ENCODE measurements around the gene OPCML. TPM values are rescaled to one million over a fixed set of nuclear protein-coding genes. Genes with fewer than 3 reads are reported as not detected.

Gene OPCML
- total RNA-seq, 1 donor from 2014 or later, result 2.7 TPM

DNA sequence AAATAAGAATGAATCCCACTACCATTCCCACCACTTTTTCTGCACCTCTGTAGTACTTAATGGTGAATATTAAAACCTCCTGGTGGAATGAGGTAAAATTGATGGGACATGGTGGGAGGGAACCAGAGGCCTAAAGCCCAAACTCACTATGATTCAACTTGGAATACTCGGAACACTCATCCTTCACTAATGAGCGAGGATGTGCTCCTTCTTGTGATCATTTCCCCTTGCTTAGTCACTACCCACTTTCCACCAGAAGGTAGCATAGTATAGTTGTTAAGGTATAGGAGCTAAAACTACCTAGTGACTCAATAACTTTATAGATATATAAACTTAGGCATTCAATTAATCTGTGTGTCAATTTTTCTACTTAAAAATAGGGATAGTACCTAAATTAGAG is 728.9 kb downstream of the OPCML start:
- no peaks in the 10 kb centered on the region for H3K27me3 Mint-ChIP-seq (ENCODE audit: low read depth)

GRCh38 chr11:132802947-132803346 is 729.4 kb downstream of the OPCML start:
- no peaks in the 10 kb centered on the region for H3K4me1 Mint-ChIP-seq (ENCODE audit: low read depth)

More for the DNA sequence above, 728.9 kb downstream of the OPCML start:
- H3K4me3 Mint-ChIP-seq (ENCODE audit: unreplicated experiment), result no peak overlapping the region
- H3K4me1 Mint-ChIP-seq (ENCODE audit: low read depth), result no peaks in the 10 kb centered on the region
- H3K27ac Mint-ChIP-seq (ENCODE audit: unreplicated experiment), result no peak overlapping the region
- peaks cover 4% of the 10 kb centered on the region for H3K36me3 Mint-ChIP-seq (ENCODE audit: low read depth)
- DNase-seq (ENCODE audit: low spot score), result no peak
- peaks cover 23% of the 10 kb centered on the region for H3K9me3 Mint-ChIP-seq (ENCODE audit: low read depth)
- TF ChIP-seq, protein P1, sequence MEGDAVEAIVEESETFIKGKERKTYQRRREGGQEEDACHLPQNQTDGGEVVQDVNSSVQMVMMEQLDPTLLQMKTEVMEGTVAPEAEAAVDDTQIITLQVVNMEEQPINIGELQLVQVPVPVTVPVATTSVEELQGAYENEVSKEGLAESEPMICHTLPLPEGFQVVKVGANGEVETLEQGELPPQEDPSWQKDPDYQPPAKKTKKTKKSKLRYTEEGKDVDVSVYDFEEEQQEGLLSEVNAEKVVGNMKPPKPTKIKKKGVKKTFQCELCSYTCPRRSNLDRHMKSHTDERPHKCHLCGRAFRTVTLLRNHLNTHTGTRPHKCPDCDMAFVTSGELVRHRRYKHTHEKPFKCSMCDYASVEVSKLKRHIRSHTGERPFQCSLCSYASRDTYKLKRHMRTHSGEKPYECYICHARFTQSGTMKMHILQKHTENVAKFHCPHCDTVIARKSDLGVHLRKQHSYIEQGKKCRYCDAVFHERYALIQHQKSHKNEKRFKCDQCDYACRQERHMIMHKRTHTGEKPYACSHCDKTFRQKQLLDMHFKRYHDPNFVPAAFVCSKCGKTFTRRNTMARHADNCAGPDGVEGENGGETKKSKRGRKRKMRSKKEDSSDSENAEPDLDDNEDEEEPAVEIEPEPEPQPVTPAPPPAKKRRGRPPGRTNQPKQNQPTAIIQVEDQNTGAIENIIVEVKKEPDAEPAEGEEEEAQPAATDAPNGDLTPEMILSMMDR (IDR thresholded peaks at IDR 0.05), result no peak

GRCh38 chr11:132793831-132794230 is 738.5 kb downstream of the OPCML start:
- TF ChIP-seq, protein P1 (IDR thresholded peaks at IDR 0.05), result no peak
- no peak overlapping the region for H3K27ac Mint-ChIP-seq (ENCODE audit: unreplicated experiment)

More at GRCh38 chr11:132802947-132803346, 729.4 kb downstream of the OPCML start:
- Mint-ChIP-seq H3K4me3 (ENCODE audit: unreplicated experiment) (no peak overlapping the region), H3K27ac (ENCODE audit: unreplicated experiment) (no peak overlapping the region), H3K36me3 (ENCODE audit: low read depth) (peaks cover 4% of the 10 kb centered on the region), H3K27me3 (ENCODE audit: low read depth) (no peaks in the 10 kb centered on the region), H3K9me3 (ENCODE audit: low read depth) (peaks cover 23% of the 10 kb centered on the region)
- no peak for DNase-seq (ENCODE audit: low spot score)
- TF ChIP-seq, protein P1 (IDR thresholded peaks at IDR 0.05), result no peak

GRCh38 chr11:132792341-132793140 is 739.8 kb downstream of the OPCML start:
- Mint-ChIP-seq H3K27me3 (ENCODE audit: low read depth) (no peaks in the 10 kb centered on the region), H3K4me3 (ENCODE audit: unreplicated experiment) (no peak overlapping the region), H3K9me3 (ENCODE audit: low read depth) (no peaks in the 10 kb centered on the region), H3K27ac (ENCODE audit: unreplicated experiment) (no peak overlapping the region), H3K36me3 (ENCODE audit: low read depth) (no peaks in the 10 kb centered on the region), H3K4me1 (ENCODE audit: low read depth) (no peaks in the 10 kb centered on the region)
- no peak for DNase-seq (ENCODE audit: low spot score)
- TF ChIP-seq, protein P1 (IDR thresholded peaks at IDR 0.05), result no peak

More at GRCh38 chr11:132793831-132794230, 738.5 kb downstream of the OPCML start:
- Mint-ChIP-seq H3K27me3 (ENCODE audit: low read depth) (no peaks in the 10 kb centered on the region), H3K36me3 (ENCODE audit: low read depth) (no peaks in the 10 kb centered on the region), H3K9me3 (ENCODE audit: low read depth) (peaks cover 3% of the 10 kb centered on the region), H3K4me1 (ENCODE audit: low read depth) (no peaks in the 10 kb centered on the region), H3K4me3 (ENCODE audit: unreplicated experiment) (no peak overlapping the region)
- no peak for DNase-seq (ENCODE audit: low spot score)

DNA sequence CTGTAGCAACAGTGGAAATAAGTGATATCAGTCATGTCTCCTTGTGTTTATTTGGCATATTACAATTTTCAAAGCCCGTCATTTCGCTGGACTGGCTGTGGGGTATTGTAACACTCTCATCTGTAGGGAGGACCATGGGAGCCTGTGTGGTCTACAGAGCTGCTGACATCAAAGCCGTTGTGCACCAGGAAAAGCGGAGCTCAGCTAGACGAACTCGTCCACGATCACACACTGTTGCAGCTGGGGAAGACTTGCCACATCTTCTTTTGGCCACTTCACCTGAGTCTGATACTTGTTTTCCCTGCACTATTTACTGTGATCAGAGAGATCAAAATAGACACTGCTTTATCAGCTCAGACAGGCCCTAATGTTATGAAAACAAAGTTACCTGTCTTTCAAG is 741.3 kb downstream of the OPCML start:
- Mint-ChIP-seq H3K36me3 (ENCODE audit: low read depth) (no peaks in the 10 kb centered on the region), H3K27ac (ENCODE audit: unreplicated experiment) (no peak overlapping the region), H3K9me3 (ENCODE audit: low read depth) (no peaks in the 10 kb centered on the region), H3K4me3 (ENCODE audit: unreplicated experiment) (no peak overlapping the region), H3K27me3 (ENCODE audit: low read depth) (no peaks in the 10 kb centered on the region), H3K4me1 (ENCODE audit: low read depth) (no peaks in the 10 kb centered on the region)
- DNase-seq (ENCODE audit: low spot score), result no peak
- TF ChIP-seq, protein P1 (IDR thresholded peaks at IDR 0.05), result no peak
